Measurements from ENCODE around the gene VARS2.

GRCh38 chr6:30964075-30964474 is 50.0 kb downstream of the VARS2 start:
- TF ChIP-seq CTCF (IDR thresholded peaks at IDR 0.05 in 8 of 11, conservative IDR thresholded peaks at IDR 0.05 in 3 of 11) (no peak), POLR2A (IDR thresholded peaks at IDR 0.05) (no peak), POLR2AphosphoS5 (IDR thresholded peaks at IDR 0.05) (no peak)
